Measurements from ENCODE around the gene FAIM2.

- TF ChIP-seq SUZ12 (IDR thresholded peaks at IDR 0.05): no peak
- TF ChIP-seq SP1 (IDR thresholded peaks at IDR 0.05): no peak
- TF ChIP-seq HDGF (IDR thresholded peaks at IDR 0.05; ENCODE audit: borderline replicate concordance): no peak
- no peak for TF ChIP-seq FOXA1 (IDR thresholded peaks at IDR 0.05)
- TF ChIP-seq PKNOX1 (IDR thresholded peaks at IDR 0.05): no peak
- no peak for TF ChIP-seq ELF4 (IDR thresholded peaks at IDR 0.05)
- TF ChIP-seq CTBP1 (IDR thresholded peaks at IDR 0.05; ENCODE audit: borderline replicate concordance): no peak
- TF ChIP-seq ZNF384 (IDR thresholded peaks at IDR 0.05): no peak
- TF ChIP-seq FOXK2 (IDR thresholded peaks at IDR 0.05): no peak
- TF ChIP-seq FOXM1 (IDR thresholded peaks at IDR 0.05; ENCODE audit: borderline replicate concordance): no peak
- no peak for TF ChIP-seq LEF1 (IDR thresholded peaks at IDR 0.05; ENCODE audit: borderline replicate concordance)
Measured at GRCh38 chr12:49885663-49886461, 17.8 kb downstream of the FAIM2 start.

Measured in HEK293T (cell line).